Stimulated activated CD8-positive, alpha-beta memory T cell treated with anti-CD3 and anti-CD28 coated beads, Interleukin-12 subunit alpha, Interleukin-12 subunit beta, amount 100 ng/mL, for 4 hours (primary cell): ENCODE measurements around the gene IFRD2.
"Not testable (repeated sequence)": the region's sequence is repeated elsewhere in the genome, so short reads cannot be mapped to it uniquely, and the experiment has no call there.

Source experiments
- DNase-seq: peaks from one replicate; pipeline ENCODE4 v3.0.0-alpha.2; 2020; ENCODE audit warnings: low read depth

The IFRD2 gene

DNA sequence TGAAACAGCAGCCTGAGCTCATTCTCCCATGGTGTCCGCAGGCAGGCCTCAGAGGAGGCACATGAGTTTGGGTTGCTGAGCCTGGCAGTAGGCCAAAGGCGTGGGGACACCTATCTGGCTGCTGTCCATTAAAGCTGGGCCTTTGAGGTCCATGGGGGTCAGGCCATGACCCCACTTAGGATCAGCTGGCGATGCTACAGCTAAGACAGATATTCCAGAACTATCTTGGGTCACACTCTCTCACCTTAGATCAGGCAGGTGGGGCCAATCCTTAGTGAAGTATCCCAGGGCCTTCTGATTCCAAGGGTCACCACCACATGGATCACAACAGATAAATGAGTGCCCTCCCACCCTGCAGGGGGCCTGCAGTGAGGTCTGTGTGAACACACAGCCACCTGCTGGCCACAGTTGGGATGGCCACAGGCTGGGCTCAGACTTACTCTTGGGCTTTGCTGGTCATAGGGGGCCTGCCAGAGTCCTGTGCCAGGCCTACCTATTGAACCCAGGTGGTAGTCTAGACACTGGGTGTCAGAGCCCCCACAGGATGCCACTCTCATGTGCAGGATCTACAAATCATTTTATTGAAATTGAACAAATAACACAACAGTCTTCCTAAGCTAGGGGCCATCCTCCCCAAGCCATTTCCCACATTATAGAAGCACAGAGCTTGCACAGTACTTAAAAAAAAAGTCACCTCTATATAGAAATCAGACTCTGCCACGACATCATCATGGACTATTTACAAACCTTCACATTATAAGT, 32.3 kb upstream of the IFRD2 start:
- DNase-seq: peak; percentile 29

DNA sequence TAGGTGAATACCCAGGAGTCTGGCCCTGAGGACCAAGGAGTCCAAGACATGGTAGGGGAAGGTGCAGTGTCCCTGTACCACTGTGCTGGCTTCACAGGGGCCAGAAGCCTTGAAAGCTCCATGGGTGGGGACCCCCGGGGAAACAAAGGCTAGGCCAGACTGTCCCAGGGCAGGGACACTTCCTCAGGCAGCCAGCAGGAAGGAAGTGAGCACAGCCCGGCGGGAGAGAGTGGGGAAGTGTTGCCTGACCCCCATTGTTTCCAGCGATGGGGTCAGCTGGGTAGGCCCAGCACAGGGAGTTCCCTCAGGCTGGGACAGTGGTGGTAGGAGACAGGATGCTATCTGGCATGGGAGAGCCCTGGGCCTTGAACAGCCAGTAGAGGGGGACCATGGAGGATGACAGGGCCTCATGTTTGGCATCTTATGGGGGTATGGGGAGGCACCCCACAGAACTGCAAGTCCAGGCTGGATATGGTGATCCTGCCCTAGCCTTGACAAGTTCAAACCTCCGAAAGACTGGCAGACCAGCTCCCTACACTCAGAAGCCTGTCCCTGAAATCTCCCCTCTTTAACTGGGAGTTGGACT, 31.5 kb upstream of the IFRD2 start:
- no peak for DNase-seq

DNA sequence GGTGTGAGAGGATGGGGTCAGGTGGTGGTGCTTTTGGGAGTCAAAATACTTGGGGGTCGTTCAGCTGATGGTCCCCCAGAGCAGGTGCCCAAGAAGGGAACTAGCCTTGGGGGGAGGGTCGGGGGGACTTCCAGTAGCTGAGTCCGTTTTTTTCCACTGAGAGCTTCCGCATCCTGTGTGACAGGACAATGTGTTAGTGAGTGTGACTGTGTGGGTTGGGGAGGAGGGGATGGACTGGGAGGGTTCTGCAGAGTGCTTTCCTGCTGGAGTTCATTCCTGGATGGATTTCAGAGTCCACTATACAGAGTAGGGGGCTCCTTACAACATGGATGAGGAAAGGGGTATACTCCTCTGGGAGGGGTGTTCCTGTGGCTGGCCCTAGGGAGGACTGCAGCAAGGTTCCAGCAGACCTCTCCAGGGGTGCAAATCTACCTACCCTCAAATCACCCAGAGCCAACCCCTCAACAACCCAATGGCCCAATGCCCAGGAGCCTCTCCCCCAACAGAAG, 30.9 kb upstream of the IFRD2 start:
- no peak for DNase-seq

DNA sequence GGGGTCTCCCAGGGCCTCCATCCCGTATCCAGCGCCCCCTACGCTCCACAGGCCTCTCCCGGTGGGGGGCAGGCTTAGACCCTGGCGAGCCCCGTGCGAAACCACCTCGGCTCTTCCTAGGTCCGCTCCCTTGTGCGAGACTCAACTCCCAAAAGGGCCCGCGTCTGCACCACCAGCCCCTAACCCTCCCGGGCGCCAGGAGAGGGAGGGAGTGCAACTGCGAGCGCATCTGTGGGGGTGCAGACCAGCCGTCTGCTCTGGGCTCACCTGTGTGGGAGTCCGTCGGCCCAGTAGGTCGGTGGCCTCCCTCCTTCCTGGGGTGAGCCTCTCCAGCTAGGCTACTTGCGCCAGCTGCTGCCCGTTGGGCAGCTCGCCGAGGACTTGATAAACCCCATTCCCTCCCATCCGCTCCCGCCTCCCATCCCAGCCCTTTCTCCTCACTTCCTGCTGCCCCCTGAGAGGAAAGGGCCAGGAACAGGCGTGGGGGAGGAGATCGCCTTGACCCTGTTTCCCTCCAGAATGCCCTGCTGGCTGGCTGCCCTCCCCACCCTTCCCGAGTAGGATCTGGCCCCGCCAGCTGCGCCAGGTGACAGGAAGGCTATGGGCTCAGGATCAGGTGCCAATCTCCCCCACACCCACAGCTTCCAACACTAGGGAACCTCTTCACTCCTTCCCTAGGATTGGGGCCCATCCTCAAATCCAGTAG, 30.3 kb upstream of the IFRD2 start, which contains the start of gene HYAL2:
Gene HYAL2, minus strand, starts transcription at position 360 of the 706 bp plus-strand sequence. CDS start 2,256 bp downstream, outside the sequence.
- DNase-seq: no peak

DNA sequence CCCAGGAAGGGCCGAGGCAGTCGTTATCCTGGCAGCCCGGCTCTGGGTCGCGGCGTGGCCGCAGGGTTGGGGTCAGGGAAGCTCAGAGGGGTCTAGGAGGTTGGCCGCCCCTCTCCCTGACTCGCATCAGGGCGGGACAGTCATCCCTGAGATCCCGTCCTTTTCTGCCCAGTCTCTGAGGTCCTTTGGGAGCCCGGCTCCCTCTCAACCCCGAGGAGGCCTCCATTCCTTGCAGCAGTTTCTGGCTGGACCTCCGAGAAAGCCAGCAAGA, 29.8 kb upstream of the IFRD2 start:
- DNase-seq: no peak

DNA sequence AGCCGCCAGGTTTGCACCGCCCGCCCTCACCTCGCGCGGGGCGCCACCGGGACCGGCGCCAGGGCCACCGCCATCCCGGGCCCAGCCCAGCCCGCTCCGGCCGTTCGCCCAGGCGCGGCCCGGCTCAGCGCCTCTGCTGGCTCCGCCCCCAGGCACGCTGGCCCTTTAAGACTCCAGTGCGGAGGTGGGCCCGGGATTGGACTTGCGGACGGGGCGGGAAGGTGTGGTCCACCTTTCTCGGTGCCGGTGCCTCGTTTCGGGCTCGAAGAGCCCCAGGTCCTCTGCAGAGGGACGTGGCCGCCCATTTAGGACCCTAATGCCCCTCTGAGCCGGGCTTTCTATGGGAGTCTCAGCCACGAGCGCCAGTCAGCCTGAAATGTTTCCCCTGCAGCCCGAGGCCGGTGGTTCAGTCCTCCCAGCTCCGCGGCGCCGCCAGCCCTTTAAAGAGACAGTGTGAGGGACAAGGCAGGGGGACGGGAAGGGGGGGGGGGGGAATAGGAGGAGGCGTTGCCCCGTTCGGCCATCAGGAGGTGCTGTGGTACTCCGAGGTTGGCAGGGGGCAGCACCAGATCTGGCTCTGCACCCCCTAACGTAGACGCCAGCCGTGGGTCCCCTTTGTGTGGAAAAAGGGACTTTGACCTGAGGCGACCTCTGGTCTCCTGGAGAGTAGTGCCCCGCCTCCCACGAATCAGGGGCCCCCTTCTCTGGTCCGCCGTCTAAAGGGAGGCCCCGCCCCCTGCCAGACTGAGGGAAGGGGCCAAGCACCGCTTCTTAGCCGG, 29.3 kb upstream of the IFRD2 start:
- peak; percentile 74 for DNase-seq

DNA sequence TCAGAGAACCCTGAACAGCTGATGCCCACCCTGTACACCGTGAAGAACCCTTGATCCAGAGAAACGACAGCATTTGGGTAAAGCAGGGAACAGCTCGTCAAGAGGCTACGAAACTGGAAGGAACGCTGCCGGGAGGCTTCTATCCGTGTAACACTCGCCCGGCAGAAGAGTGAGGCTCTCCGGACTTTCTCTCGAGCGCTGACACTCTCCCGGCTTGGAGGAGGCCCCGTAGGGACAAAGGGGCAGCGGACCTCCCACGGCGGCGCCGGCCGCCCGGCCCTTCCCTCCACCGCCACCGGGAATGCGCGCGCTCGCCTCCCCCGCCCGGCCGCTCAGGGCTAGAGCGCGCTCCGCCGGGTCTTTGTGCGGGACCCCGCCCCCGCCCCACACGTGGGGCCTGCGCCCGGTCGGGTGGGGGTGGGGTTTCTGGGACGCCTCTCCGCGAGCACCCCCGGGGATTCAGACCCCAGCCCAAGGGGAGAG, 28.7 kb upstream of the IFRD2 start:
- DNase-seq: no peak

DNA sequence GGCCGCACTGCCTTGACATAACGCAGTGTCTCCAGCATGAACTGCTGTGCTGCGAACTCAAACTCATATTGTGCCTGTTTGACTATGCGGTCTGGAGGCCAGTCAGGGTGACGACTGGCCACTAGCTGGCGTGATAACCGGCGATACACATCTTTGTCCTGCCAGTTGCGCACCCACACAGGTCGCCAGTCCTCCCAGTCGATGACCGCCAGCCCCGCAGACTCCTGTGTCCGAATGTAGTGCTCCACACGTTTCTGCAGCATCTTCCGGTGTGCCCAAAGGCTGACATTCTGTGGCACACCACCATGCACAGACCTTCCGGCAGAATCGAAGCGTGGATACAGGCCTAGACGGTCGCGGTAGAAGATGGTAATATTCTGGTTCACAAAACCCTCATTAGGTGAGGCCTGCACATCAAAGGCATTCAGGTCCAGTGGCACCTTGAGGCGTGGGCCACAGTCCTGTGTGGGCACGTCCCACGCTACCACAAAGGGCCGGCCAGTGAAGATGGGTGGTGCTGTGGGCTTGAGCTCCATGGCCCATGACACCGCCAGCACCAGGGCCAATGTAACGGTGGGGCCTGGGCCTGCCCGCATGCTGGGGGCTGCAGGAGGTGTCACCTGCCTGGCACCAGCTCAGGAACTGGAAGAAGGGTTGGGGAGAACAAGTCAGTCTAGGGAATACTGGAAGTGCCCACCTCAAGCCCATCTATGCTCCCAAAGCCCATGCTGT, 27.8 kb upstream of the IFRD2 start:
- DNase-seq: no peak

DNA sequence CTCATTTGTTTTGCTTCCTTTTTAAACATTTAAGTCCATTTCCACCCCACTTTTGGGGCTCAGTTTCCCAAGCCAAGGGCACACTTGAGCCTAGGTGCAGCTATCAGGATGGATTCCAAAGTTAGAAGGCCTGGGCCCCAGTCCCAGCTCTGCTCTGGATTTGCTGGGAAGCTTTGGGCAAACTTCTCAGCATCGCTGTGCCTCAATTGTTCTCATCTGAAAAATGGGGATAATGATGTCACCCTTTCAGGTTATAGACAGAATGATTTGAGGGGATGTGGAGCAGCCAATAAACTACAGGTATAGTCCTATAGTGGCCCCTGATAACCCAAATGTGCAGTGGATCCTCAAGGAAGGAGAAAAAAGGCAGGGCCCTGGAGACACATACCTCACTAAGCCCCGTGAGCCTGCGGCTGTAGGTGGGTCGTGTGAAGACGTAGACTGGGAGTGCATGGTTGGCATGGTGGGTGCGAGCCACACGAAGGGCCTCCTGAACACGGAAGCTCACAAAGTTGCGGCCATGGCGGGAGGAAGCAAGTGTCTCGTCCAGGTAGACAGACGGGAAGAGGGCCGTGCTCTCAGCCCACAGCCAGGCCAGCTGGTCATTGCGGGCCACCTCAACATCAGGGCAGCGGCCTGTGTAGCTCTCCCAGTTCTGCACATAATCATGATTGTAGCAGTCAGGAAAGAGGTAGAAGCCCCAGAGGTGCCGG, 27.1 kb upstream of the IFRD2 start:
- DNase-seq: no peak

DNA sequence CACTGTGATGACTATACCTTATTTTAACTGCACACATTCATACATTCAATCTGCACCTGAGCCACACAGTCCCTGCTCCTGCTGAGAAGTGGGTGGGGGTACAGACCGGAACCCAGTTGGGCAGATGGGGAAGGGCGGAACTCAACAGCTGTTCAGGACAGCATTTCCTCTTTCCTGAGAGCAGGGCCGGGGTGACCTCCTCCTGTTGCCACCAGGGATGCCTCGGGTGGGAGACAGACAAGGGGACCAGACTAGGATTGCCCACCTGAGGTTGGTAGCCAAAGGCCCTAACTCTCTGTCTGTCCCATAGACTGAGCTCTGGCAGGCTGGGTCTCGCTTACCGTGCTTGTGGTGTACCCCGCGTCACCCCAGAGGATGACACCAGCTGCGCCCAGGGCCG, 26.4 kb upstream of the IFRD2 start:
- DNase-seq: no peak

DNA sequence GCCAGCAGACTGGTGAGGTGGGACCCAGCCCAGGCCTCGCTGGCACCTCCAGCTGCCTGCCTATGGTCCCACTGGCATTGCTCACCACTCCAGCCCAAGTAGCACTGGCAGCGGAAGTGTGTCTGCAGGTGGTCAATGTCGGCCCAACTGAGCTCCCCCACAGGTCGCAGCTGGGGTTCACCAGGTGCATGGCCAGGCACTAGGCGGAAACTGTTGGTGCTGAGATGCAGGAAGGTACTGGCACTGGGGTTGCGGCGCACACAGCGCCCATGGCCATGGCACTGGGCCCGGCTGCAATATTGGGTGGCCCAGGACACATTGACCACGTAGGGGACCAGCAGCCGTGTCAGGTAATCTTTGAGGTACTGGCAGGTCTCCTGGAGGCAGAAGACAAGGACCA, 25.9 kb upstream of the IFRD2 start:
- DNase-seq: no peak

DNA sequence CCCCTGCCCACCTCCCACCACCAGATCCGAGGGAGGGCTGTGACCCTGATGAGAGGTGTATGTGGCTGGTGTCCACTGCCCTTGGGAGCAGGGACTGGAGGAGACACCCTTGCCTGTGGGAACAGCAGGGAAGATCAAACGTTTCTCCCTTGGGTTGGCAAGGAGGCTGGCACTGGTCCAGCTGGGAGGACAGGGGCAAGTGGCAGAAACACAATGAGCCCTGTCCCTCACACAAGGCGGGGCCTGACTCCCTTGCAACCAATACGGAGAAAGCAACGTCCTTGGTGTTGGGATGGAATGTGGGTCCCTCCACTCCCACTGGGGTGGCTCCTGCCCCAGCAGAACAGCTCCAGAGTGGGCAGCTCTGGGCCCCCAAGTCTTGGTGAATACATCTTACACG, 25.1 kb upstream of the IFRD2 start:
- DNase-seq: no peak

DNA sequence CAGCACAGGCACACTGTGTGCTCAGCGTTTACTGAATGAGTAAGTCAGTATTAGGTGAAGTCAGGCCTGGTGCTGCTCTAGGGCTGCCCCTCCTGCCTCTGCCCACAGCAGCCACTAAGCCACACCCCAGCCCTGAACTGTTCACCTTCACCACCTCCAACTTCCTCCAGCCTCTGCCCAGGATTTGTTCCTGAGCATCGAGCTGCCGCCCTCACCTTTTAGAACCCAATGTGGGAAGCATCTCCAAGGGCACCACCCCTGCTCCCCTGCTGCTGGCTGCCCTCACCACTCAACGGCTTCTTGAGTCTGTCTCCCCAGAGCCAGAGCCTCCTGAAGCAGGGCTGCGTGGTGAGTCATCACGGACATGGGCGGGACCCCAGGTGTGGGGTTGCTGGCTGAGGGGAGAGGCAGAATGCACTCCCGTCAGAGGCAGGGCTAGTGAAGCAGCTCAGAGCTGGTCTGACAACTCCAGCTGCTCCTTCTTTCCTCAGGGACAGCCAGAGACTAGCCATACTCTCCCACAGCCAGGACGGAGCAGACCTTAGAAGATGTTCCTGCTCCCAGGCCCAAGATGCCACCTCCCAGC, 24.5 kb upstream of the IFRD2 start:
- DNase-seq: peak; percentile 63

DNA sequence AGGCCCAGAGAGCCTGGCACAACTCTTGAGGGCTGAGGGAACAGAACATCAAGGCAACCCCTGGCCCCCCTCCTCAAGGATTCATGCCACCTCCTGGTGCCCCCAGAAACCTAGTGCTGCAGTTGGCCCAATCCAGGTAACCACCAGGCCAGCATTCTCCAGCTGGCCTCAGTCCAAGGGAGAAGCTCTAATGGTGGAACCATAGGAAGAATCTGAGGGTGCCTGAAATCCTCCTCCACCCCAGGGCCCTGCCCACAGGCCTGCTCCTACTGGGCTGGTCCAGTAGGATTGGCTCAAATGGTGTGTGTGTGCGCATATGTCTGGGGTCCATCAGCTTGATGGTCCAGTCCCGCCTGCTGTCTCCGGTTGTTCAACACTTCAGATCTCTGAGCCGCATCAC, 22.6 kb upstream of the IFRD2 start:
- DNase-seq: no peak

DNA sequence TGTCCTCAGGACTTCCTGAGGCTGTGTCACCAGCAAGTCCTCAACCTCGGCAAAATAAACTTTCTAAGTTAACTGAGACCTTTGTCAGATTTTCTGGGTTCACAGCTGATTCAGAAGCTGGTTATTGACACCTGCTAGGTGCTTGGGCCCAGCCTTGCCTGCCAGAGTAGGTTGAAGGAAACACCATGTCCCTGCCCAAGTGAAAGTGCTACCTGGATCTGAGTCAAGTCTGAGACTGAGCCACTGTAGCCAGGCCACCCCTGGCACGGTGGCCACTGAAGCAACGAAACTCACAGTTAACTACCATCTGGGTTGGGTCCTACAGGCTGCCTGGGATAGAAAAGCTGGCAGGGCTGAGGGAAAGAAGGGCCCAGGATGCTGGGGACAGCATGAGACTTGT, 22.1 kb upstream of the IFRD2 start:
- DNase-seq: no peak

DNA sequence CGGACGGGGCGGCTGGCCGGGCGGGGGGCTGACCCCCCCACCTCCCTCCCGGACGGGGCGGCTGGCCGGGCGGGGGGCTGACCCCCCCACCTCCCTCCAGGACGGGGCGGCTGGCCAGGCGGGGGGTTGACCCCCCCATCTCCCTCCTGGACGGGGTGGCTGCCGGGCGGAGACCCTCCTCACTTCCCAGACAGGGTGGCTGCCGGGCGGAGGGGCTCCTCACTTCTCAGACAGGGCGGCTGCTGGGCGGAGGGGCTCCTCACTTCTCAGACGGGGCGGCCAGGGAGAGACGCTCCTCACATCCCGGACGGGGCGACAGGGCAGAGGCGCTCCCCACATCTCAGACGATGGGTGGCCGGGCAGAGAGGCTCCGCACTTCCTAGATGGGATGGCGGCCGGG, 19.8 kb upstream of the IFRD2 start:
- DNase-seq: not testable (repeated sequence)

DNA sequence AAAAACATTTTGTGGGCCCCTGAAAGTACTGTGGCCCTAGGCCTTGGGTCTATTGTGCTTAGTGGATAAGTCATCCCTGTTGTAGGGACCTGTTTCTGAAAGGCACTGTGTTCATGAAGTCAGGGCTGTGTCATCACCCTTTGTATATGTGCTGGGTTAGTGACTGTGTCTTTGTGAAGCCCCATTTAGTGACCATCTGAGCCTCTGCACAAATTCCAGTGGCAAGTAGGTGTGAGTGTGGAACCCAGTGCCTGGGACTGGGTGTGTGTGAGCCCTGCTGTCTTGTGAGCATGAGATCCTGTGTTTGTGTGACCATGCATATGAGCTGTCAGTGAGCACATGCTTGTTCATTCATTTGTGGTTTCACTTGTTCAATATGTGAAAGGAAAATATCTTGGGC, 12.4 kb upstream of the IFRD2 start:
- no peak for DNase-seq

DNA sequence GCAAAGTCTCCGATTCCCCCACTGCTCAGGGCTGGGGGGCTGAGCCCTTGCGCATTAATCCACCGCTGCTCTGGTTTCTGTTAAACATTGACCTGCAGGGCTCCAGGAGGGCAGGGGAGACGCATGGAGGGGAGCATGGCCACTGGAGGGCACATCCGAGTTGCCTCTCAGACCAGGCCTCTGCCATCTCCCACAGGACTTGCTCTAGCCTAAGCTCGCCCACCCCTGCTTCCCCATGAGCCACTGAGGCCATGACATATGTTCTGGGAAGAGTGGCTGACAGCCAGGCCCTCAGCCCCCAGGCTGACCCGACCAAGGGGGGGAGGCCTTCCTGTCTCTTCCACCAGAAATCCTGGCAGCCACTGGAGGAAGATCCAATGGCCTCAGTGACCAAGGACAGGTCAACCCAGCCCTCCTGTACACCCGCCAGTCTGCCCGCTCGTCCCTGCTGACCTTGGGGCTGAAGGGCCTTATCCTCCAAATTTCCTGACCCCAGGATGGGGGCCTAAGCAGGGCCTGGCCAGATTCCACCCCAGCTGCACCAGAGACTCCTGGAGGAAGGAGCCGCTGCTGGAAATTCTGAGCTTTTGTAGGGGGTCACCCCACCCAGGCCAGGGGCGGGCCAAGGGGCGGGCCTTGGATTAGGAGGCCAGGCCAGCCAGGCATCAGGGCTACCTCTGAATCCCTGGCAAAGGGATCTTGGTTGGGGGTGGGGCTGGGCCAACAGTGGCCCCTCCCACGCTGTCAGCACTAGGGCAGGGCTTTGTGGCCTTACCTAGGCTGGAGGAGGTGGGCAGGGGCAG, 11.0 kb upstream of the IFRD2 start, which contains the start of gene HYAL1:
Gene HYAL1, minus strand, starts transcription at position 562 of the 803 bp plus-strand sequence. CDS start 618 bp downstream, outside the sequence.
- no peak for DNase-seq
